H1 (cell line): ENCODE measurements around the gene NEDD4L.

ENCODE experiments used
- CTCF ChIP-seq, 3 experiments: IDR thresholded peaks; 1 replicate in 2 of 3; 2 replicates in 1 of 3; pipeline versions ENCODE4 v1.5.1 to v1.6.1; 2011; ENCODE audit warnings: low read length in 3 of 3, mild to moderate bottlenecking in 3 of 3, inconsistent platforms in 2 of 3, low read depth in 1 of 3, moderate library complexity in 1 of 3; ENCODE audit not compliant: insufficient read depth in 1 of 3; ENCODE audit errors: control extremely low read depth in 1 of 3
- FOSL1 ChIP-seq: IDR thresholded peaks from 2 replicates; pipeline ENCODE4 v1.6.1; 2011; ENCODE audit warnings: mild to moderate bottlenecking, low read depth, low read length, moderate library complexity; ENCODE audit not compliant: insufficient read depth
- GABPA ChIP-seq: IDR thresholded peaks from 2 replicates; pipeline ENCODE4 v1.6.1; 2011; ENCODE audit warnings: mild to moderate bottlenecking, low read length, moderate library complexity, borderline replicate concordance; ENCODE audit not compliant: insufficient read depth
- GTF2F1 ChIP-seq: IDR thresholded peaks from 2 replicates; pipeline ENCODE4 v1.6.1; 2012; ENCODE audit warnings: low read depth, low read length, improper control_type of control experiment, borderline replicate concordance
- HDAC2 ChIP-seq, 2 experiments: fragments of 300-600 bp in 1 of 2; sonication (generic) in 1 of 2; IDR thresholded peaks; 2 replicates each; pipeline ENCODE4 v1.6.1; 2011 to 2012; ENCODE audit warnings: low read depth in 2 of 2, low read length in 2 of 2, mild to moderate bottlenecking in 2 of 2, moderate library complexity in 2 of 2, borderline replicate concordance in 1 of 2, inconsistent platforms in 1 of 2
- JUND ChIP-seq: IDR thresholded peaks from 2 replicates; pipeline ENCODE4 v1.6.1; 2011; ENCODE audit warnings: mild to moderate bottlenecking, improper control_type of control experiment, low read length
- MAX ChIP-seq: IDR thresholded peaks from 2 replicates; pipeline ENCODE4 v1.6.1; 2012; ENCODE audit warnings: inconsistent platforms
- RNF2 ChIP-seq: fragments of 200-900, 300-1000 bp; sonication (generic); IDR thresholded peaks from 2 replicates; pipeline ENCODE4 v1.7.1; 2016; ENCODE audit warnings: borderline replicate concordance, low read depth, mild to moderate bottlenecking, antibody characterized with exemption, low read length; ENCODE audit not compliant: poor library complexity, severe bottlenecking; ENCODE audit errors: missing control alignments
- RXRA ChIP-seq: IDR thresholded peaks from 2 replicates; pipeline ENCODE4 v1.6.1; 2011; ENCODE audit warnings: low read depth, mild to moderate bottlenecking, low read length, moderate library complexity; ENCODE audit not compliant: insufficient read depth
- USF2 ChIP-seq: IDR thresholded peaks from 2 replicates; pipeline ENCODE4 v1.6.1; 2011; ENCODE audit warnings: low read length, improper control_type of control experiment

GRCh38 chr18:58378411-58379379 is 334.7 kb downstream of the NEDD4L start:
- no peak for TF ChIP-seq CTCF (IDR thresholded peaks at IDR 0.05; ENCODE audit: control extremely low read depth in 1 of 3, insufficient read depth in 1 of 3, low read depth in 1 of 3, low read length in 3 of 3)
- no peak for TF ChIP-seq MAX
- no peak for TF ChIP-seq GABPA
- TF ChIP-seq JUND: no peak
- TF ChIP-seq GTF2F1: no peak
- TF ChIP-seq USF2: no peak
- TF ChIP-seq RNF2: no peak
- TF ChIP-seq RXRA: no peak
- TF ChIP-seq FOSL1: no peak
- no peak for TF ChIP-seq HDAC2 (IDR thresholded peaks at IDR 0.05; ENCODE audit: borderline replicate concordance in 1 of 2, low read depth in 2 of 2, low read length in 2 of 2)
